NCI-H1436 (cell line): ENCODE data around the gene ODAD4.
"Not testable (repeated sequence)": the region's sequence is repeated elsewhere in the genome, so short reads cannot be mapped to it uniquely, and the experiment has no call there.

Experiments used
- DNase-seq: peaks from one replicate; lab custom pipeline; 2025; lab: John Stamatoyannopoulos, UW

Gene ODAD4

GRCh38 chr17:41912925-41913324 lies 17.5 kb upstream of the ODAD4 start:
- DNase-seq, result no peak

GRCh38 chr17:41913798-41914197 lies 16.6 kb upstream of the ODAD4 start:
- DNase-seq, result no peak

DNA sequence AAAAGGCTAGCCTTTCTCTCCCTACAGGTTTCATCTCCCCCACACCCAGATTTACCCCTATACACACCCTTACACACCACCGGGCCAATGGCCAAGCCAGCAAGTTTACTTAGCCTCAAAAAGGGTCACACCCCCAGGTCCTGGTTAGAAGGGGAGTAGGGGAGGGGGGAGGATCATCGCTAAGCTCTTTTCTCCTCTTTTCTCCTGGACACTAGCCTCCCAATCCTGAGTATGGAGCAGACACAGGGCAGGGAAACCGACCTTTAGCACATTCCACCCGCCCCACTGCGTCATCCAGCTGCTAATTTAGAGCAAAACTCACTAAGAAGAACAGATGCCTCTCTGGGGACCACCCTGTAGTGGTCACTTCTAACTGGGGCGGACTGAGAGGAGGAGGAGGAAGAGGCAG lies 16.1 kb upstream of the ODAD4 start:
- no peak for DNase-seq

GRCh38 chr17:41915020-41915419 lies 15.4 kb upstream of the ODAD4 start:
- no peak for DNase-seq

GRCh38 chr17:41915566-41915965 lies 14.9 kb upstream of the ODAD4 start:
- DNase-seq, result no peak

- no peak for DNase-seq
Measured at GRCh38 chr17:41917192-41917591, 13.2 kb upstream of the ODAD4 start.

- peak; percentile 39 for DNase-seq
Measured at GRCh38 chr17:41917679-41918313, 12.6 kb upstream of the ODAD4 start.

DNA sequence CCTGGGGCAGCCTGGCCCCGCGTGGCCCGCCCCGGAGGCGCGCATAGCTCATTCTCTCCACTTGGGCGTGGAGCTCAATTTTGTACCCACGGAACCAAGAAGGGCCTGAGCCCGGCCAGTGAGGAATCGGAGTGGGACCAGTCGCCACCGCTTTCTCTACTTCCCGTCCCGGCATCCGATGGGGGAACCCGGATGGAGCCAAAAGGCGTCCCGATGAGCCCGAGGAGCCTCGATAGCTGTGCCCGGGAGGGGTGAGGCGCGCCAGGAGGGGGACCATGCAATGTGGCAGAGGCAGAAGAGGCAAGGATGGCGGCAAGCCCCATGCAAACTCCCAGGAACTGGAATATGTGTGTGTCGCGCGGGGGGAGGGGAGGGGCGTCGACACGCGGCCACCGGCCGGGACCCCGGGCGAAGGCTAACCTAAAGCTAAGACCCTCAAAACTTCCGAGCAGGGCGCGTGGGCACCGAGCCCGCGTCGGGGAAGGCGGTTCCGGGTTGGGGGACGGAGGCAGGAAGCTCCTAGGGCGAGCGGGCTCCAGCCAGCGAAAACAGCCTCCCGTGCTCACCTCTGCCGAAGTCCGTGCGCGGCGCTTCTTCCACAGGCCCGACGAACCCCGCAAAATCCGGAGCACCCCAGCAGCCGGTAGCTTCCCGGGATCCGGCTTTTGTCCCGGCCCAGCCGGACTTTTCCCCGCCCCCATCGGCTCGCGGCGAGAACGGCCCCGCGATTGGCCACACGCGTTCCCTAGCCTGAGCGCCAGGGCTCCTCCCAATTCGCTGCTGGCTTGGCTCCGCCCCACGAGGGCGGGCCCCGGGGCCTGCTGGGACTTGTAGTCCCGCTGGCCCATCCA lies 11.9 kb upstream of the ODAD4 start, which contains the start of gene ACLY:
TSS of gene ACLY (minus strand) at position 638 of the 851 bp plus-strand sequence. CDS start 5,078 bp downstream, outside the sequence.
- DNase-seq, result peak; percentile 98

GRCh38 chr17:41919165-41919817 lies 11.1 kb upstream of the ODAD4 start:
- DNase-seq, result no peak

GRCh38 chr17:41919840-41920579 lies 10.4 kb upstream of the ODAD4 start:
- DNase-seq, result no peak

DNA sequence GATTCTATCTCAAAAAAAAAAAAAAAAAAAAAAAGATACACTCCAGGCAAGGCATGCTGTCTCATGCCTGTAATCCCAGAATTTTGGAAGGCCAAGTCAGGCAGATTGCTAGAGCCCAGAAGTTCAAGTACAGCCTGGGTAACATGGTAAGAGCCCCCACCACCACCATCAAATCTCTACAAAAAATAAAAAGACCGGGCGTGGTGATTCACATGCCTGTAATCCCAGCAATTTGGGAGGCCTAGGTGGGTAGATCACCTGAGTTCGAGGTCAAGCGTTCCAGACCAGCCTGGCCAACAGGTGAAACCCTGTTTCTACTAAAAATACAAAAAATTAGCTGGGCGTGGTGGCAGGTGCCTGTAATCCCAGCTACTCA lies 9.8 kb upstream of the ODAD4 start:
- DNase-seq, result no peak

DNA sequence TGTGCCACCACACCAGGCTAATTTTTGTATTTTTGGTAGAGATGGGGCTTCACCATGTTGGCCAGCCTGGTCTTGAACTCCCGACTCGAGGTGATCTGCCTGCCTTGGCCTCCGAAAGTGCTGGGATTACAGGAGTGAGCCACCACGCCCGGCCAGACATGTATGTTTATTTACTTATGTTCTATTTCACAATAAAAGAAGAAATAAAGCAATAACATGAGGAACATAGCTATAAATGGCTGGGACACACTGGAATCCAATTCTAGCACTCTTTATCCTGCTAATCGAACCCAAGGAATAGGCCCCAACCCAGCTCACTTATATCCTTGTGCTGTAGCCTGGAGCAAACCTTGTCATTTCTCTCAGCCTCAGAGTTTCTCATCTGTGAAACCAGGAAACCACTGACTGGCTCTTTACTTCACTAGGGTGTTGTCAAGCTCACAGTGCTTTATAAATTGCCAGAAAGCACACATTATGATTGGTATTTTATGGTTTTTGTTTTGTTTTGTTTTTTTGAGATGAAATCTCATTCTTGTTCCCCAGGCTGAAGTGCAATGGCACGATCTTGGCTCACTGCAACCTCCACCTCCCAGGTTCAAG lies 4.3 kb upstream of the ODAD4 start:
- no peak for DNase-seq

DNA sequence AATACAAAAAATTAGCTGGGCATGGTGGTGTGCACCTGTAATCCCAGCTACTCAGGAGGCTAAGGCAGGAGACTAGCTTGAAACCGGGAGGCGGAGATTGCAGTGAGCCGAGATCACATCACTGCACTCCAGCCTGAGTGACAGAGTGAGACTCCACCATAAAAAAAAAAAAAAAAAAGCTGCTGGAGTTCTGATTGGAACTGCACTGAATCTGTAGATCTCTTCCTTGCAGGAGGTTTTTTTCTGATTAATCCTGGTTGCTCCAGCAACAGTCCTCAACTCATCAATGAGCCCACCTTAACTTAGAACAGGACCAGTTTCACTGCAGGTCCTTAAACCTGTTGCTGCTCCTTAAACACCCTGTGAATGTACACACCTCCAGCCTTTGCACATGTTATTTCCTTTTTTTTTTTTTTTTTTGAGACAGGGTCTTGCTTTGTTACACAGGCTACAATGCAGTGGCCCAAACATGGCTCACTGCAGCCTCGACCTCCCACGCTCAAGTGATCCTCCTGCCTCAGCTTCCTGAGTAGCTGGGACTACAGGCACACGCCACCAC lies 1.6 kb upstream of the ODAD4 start:
- no peak for DNase-seq

DNA sequence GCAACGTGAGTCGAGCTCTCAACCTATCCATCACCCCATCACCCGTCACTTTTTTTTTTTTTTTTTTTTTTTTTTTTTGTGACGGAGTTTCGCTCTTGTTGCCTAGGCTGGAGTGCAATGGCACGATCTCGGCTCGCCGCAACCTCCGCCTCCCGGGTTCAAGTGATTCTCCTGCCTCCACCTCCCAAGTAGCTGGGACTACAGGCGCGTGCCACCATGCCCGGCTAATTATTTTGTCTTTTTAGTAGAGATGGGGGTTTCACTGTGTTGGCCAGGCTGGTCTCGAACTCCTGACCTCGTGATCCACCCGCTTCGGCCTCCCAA lies 378 bp downstream of the ODAD4 start:
- DNase-seq, result not testable (repeated sequence)

DNA sequence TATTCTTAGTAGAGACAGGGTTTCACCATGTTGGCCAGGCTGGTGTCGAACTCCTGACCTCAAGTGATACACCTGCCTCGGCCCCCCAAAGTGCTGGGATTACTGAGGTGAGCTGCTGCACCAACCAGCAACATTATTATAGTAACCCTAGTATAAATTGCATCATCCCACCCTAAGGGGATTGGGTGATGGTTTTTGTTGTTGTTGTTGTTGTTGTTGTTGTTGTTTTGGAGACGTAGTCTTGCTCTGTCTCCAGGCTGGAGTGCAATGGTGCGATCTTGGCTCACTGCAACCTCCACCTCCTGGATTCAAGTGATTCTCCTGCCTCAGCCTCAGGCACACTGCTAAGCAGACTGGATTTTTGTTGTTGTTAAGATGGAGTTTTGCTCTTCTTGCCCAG lies 1.3 kb downstream of the ODAD4 start:
- DNase-seq, result not testable (repeated sequence)

DNA sequence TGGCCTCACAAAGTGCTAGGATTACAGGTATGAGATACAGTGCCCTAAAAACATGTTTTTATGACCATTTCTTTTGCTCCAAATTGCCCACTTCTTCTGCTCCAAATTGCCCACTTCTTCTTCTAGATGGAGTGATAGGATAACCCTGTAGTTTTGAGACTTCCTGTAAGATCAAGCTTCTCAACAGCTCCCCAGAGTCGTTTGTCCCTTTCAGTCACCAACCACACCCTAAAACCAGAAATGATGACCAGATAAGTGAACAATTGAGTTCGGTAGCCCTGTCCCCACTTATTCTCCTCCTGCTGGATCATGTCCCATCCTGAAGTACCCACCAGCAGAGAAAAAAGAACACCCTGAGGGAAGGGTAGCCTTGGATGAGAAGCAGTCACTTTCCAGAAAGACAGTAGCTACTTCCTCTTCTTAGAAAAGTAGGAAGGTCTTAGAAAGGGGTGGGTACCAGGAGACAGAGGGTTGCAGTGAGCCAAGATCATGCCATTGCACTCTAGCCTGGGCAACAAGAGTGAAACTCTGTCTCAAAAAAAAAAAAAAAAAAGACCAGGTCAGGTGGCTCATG lies 2.5 kb downstream of the ODAD4 start:
- DNase-seq, result no peak

- no peak for DNase-seq
Measured at GRCh38 chr17:41935641-41936040, 5.2 kb downstream of the ODAD4 start.

DNA sequence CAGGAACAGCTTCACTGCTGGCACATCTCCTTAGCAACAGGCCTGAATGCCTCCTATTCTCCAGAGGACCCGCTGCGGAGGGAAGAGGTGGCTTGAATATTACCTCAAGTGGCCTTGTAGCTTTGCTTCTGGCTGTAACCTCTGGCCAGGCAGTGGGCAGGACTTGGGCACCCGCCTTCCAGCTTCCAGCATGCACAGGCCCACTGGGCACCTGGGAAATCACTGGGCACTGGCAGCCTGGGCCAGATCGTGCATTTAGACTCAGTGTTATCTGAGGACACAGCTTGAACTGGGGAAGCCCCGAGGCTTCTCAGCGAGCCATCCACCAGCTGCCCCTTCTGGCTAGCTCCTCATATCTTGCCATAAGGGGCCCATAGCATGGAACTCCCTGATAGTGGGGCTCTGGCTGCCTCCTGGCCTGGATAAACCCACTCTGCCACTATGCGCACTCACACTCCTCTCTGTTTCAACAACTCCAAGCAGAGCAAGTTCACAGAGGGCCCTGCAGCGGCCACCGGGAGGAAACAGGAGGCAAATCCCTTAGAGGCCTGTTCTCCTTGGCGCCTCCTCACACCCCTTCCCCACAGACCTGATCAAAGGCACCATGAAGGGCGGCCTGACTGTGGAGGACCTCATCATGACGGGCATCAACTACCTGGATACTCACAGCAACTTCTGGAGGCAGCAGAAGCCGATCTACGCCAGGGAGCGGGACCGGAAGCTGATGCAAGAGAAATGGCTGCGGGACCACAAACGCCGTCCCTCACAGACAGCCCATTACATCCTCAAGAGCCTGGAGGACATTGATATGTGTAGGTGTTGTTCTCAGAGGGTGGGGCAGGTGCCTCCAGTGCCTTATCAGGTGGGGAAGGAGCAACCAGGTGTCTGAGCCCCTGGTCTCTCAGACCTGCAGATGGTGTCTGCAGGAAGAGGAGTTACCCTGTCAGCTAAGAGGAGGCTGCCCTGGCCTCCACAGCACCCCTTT lies 7.8 kb downstream of the ODAD4 start:
- no peak for DNase-seq

DNA sequence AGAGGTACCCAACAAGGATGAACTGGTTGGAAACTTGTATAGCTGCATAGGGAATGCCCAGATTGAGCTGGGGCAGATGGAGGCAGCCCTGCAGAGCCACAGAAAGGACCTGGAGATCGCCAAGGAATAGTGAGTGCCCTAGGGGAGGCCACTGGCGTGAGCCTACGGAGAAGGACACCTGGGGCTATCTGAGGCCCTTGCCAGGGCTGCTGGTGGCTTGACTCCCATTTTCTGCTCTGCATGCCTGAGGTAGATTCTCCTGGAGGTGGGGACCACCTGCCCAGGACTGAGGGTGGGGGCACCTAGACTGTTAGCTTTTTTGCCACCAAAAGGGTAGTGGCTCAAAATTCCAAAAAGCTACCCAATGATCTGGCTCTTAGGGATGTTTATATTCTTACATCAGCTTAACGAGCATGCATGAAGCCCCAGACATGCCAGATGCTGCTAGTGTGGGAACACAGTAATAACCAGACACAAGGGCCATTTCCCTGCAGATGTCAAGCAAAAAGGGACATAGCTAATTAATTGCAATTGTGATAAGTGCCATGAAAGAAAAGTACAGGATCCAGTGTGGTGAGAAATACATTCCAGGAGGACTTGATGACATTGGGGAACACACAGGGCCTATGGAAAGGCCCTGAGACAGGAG lies 8.8 kb downstream of the ODAD4 start:
- no peak for DNase-seq

DNA sequence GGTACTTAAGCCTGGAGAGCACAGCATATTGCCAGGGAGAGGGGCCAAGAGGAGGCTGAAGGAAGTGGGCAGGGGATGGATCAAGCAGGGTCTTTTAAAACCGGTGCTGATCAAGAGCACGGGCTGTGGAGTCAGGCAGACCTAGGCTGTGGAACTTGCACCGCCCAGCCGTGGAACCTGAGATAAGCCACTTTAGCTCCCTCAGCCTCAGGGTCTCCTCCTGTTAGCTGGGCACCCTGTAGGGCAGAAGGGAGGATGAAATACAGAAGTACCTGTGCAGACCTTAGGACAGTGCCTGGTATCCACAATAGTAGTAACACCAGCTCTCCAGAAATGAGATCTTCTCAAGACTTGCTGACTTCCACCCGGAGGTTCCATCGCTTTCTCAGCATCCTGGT lies 9.3 kb downstream of the ODAD4 start:
- no peak for DNase-seq
